Left colon (tissue), 2 donors: ENCODE data around the gene OVCH2. TPM values are rescaled to one million over a fixed set of nuclear protein-coding genes. Genes with fewer than 3 reads are reported as not detected.

Source experiments
- ATAC-seq: fragments of 200-7000 bp; cut with Tn5 transposase; one replicate; pipeline ENCODE4 v1.9.1; 2020; ENCODE audit warnings: mild to moderate bottlenecking, moderate library complexity
- DNase-seq, 2 donors: peaks; one replicate each; pipeline ENCODE4 v3.0.0-alpha.2; 2020
- intact Hi-C, 2 donors: fragments of 100-400 bp; cut with DNase I in 1 of 2; cut with micrococcal nuclease in 1 of 2; formaldehyde crosslinking; loops; one replicate each; pipeline versions ENCODE4 v1.11.2 to v1.14.0; 2022; cut with DNase I, micrococcal nuclease
- total RNA-seq, 2 donors: library from RNA; stranded (reverse); fragmentation: NEBNext Ultra II Directional; extraction: Animal tissue kit (Norgen Biotek cat#: 25700); gene quantifications; one replicate each; pipeline ENCODE4 v1.2.1, GENCODE V29; 2021
- donor health status: DM: no; HTN: no; CAD: no.
- donor health status: DM: yes; HTN: yes; CAD: no.

OVCH2 gene
- total RNA-seq, 2 donors from 2014 or later = not detected

DNA sequence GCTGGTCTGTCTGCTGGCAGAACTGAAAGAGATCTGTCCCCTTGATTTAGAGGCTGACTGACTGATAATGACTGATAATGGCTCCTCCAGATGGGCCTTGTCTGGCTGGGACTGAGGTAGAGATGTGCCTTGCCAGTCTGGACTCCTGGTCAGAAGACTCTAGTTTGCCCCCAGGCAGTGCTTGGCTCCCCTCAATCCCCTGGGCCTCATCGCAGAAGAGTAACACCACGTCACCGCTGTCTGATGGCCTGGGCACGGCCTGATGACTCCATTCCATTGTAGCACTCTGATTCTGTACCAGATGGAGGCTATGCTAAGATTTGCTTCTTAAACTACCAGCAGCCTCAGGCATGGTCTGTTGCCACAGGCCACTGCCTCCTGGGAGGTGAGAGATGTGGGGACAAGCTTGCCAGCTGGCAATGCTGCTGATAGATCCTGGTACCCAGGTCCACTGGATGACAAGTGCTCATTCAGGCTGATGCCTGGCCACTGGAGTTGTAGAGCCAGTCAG lies 52.0 kb downstream of the OVCH2 start:
- ATAC-seq (no peak), DNase-seq (no peak)
- intact Hi-C loops = loop anchor here in 1 of 2 donors (10.0 kb wide), 1 partner anchor 89 kb away; no protein-coding TSS in a partner anchor

DNA sequence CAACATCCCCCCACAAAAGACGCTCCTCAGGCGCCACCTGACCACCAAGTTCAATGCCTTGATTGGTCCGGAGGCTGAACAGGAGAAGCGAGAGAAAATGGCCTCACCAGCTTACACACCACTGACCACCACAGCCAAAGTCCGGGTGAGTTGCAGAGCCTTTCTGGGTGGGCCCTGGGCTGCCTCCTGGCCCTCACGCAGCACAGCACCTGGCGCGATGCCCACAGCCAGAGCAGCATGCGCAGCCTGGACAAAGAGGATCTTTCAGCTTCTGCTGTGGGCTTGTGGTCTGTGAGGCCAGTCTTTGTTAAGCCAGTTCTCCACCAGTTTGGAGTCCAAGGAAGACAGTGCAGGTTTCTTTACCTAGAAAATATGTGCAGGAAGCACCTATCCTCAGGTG lies 54.6 kb downstream of the OVCH2 start:
- ATAC-seq (no peak), DNase-seq (no peak)
- intact Hi-C loops = loop anchor here in 1 of 2 donors (10.0 kb wide), 1 partner anchor 87 kb away; no protein-coding TSS in a partner anchor

DNA sequence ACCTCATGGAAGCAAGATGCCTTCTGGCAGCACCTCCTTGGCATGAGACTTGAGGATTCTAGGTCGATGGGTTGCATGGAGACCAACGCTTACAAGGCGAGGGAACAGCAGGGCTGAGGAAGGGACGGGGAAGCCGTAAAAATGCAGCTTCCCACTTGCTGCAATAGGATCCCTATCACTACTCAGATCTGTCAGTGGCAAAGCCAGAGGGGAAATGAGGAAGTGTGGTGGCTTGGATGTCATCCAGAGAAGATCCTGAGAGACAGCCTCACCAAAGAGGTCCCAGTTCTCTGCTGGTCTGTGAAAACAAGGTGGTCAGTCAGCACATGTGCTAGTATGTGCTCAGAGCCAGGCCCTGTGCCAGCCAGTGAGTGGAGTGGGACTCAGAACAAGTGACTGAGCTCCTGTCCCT lies 55.1 kb downstream of the OVCH2 start:
- intact Hi-C loops = loop anchor here in 1 of 2 donors (10.0 kb wide), 1 partner anchor 86 kb away; no protein-coding TSS in a partner anchor
- ATAC-seq (no peak), DNase-seq (no peak)

DNA sequence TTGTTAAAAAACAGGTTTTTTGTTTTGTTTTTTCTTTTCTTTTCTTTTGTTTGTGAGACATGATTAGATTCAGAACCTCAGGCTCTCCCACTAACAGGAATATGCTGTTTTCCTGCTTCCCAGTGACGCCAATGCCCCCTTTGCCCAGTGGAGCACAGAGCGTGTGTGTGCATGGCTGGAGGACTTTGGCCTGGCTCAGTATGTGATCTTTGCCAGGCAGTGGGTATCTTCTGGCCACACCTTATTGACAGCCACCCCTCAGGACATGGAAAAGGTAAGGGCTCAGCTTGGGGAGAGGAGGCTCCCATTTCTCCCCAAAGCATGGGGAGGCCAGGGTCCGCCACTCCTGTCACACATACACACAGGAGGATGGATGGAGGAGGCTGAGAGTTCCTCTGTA lies 58.0 kb downstream of the OVCH2 start:
- DNase-seq (no peak), ATAC-seq (peak; percentile 88)

DNA sequence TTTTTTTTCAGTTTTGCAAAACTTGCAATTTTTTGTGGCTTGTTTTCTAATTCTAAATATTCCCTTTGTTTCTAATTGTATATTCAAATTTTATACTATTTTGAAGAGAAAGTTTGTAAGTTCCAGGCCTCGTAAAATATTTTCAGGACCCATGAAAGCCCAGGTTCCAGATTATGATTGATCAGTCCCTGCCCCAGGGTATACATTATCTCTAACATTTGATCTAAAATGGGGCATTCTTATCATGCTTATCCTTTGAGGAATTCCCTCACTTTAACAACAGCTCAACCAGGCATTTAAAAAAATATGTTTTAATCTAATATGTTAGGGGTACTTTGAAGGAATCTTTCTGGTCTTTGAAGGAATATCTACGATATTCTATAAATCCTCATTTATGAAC lies 59.4 kb downstream of the OVCH2 start:
- ATAC-seq (no peak), DNase-seq (no peak)
- intact Hi-C loops = no loop called here

More for the DNA sequence above, 58.0 kb downstream of the OVCH2 start:
- intact Hi-C loops = no loop called here

DNA sequence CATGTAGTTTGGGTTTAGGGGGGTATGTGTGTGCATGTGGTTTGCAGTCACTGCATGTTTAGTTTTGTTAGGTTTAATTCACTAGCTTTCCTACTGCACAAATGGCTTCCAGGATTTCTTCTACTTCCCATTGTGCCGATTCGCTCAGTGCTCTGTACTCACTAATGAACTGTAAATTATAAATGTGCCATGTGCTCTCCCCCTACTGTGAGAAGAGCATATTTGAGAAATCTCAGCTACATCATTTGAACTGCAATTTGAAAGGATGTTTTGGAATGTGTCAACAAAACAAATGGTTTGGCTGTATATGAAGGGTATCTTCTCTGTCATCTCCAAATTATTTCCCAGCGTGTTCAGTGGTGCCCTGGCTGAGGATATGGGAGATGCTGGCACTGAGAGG lies 61.1 kb downstream of the OVCH2 start:
- no peak for ATAC-seq
- intact Hi-C loops = no loop called here
- no peak for DNase-seq

DNA sequence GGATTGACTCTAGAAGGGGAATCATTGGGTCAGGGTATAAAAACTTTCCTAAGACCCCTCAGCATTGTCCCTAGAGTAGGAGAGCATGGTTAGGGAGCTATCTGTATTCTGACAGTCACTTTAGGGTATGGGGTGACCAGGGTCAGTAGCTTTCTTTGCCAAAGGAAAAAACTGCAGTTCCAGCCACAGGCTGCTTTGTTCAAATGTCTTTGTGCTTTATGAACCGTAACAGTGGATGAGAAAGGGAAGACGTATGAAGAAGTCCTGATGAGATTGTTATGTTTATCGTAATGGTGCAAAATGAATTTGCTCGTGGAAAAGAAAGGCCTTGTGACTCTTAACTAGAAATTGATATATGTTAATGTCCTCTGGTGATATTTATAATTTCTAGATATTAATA lies 63.0 kb downstream of the OVCH2 start:
- DNase-seq (no peak), ATAC-seq (no peak)
- intact Hi-C loops = no loop called here

DNA sequence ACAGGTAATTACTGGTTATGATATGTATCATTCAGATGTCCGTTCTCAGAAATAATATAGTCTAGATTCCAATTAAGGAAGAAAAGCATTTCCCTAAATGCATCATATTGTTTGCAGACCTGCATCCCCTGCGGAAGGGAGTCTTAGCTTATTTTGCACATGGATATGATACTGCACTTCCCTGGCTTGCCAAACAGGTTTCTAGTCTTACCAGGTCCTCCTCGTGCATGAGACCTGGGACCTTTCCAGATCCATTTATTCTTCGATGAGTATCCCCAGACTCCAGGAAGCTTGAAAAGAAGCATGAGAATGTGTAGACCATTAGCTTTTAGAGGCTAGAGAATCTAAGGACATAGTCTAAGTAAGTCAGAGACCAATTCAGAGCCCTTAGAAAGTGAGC lies 63.5 kb downstream of the OVCH2 start:
- DNase-seq (no peak), ATAC-seq (no peak)
- intact Hi-C loops = no loop called here

DNA sequence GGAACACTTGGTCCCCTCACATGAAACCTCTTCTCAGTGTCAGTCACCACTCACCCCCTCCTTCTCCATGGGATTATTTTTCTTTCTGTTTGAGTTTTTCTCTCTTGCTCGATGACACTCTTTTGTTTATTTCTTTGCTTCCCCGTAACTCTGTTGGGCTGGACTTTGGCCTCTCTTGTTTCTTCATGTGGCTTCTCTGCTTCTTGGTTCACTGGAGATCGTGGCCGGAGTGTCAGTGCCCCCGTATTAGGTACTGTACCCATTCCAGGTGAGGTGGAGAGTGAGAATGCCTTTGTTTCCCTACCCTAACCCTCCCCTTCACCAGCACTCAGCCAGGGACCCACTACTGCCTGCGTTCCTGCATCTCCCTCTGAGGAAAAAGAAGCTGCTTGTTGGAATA lies 65.5 kb downstream of the OVCH2 start:
- intact Hi-C loops = no loop called here
- ATAC-seq = peak; percentile 42
- no peak for DNase-seq

DNA sequence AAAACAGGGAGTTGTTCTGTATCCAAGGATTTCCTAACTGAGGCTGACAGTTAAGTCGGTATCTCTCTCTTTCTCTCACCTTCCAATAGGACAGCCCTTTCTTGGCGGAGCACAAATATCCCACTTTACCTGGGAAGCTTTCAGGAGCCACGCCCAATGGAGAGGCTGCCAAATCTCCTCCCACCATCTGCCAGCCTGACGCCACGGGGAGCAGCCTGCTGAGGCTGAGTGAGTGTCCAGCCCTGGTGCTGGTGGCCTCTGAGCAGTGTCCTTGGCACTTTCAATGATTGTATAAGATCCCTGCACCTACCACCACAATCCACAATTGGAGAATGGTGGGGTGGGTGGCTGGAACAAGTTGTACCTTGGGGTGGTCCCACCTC lies 66.6 kb downstream of the OVCH2 start:
- intact Hi-C loops = no loop called here
- ATAC-seq = peak; percentile 95
- DNase-seq = peak; percentile 81 to 89

Other genes starting within 250 kb of the OVCH2 start
- gene OLFML1, start 221.0 kb downstream of the OVCH2 start, total RNA-seq = 1 to 10 TPM; 2.6 to 5.7 TPM
- gene PPFIBP2, start 192.5 kb downstream of the OVCH2 start, total RNA-seq = 10 to 100 TPM; 63.5 to 81.1 TPM
- 1 to 10 TPM; 4.4 to 5.2 TPM for gene CYB5R2, start 33.0 kb downstream of the OVCH2 start, total RNA-seq
- not detected for gene OR5P2, start 90.5 kb upstream of the OVCH2 start, total RNA-seq
- not detected for gene OR5P3, start 124.4 kb upstream of the OVCH2 start, total RNA-seq
- not detected for gene OR10A6, start 224.8 kb upstream of the OVCH2 start, total RNA-seq
- not detected for gene OR10A3, start 235.2 kb upstream of the OVCH2 start, total RNA-seq